ENCODE data around the gene PSMA3. TPM values are rescaled to one million over a fixed set of nuclear protein-coding genes. Genes with fewer than 3 reads are reported as not detected.

Gene PSMA3
- total RNA-seq, 1 experiment from 2014 or later = 132 TPM

- H3K4me3 ChIP-seq (ENCODE audit: insufficient read depth, low read depth, low read length) = no peak overlapping the region
- H3K36me3 ChIP-seq (replicated peaks; ENCODE audit: control insufficient read depth, insufficient read depth, low read length) = no peaks in the 10 kb centered on the region; the same call in none of the 2 replicates
- DNase-seq = no peak
- H3K27me3 ChIP-seq (ENCODE audit: control insufficient read depth, insufficient read depth, low read length) = no peaks in the 10 kb centered on the region
Observed at GRCh38 chr14:58301416-58301815, 56.8 kb downstream of the PSMA3 start.

- Histone ChIP-seq H3K36me3 (replicated peaks; ENCODE audit: control insufficient read depth, insufficient read depth, low read length) (no peaks in the 10 kb centered on the region; the same call in none of the 2 replicates), H3K4me3 (ENCODE audit: insufficient read depth, low read depth, low read length) (no peak overlapping the region), H3K27me3 (ENCODE audit: control insufficient read depth, insufficient read depth, low read length) (no peaks in the 10 kb centered on the region)
- no peak for DNase-seq
Observed at GRCh38 chr14:58305730-58306129, 61.1 kb downstream of the PSMA3 start.

- Histone ChIP-seq H3K27me3 (ENCODE audit: control insufficient read depth, insufficient read depth, low read length) (no peaks in the 10 kb centered on the region), H3K4me3 (ENCODE audit: insufficient read depth, low read depth, low read length) (no peak overlapping the region), H3K36me3 (replicated peaks; ENCODE audit: control insufficient read depth, insufficient read depth, low read length) (no peaks in the 10 kb centered on the region; the same call in none of the 2 replicates)
- no peak for DNase-seq
Observed at GRCh38 chr14:58307597-58308316, 63.1 kb downstream of the PSMA3 start.

- Histone ChIP-seq H3K27me3 (ENCODE audit: control insufficient read depth, insufficient read depth, low read length) (no peaks in the 10 kb centered on the region), H3K4me3 (ENCODE audit: insufficient read depth, low read depth, low read length) (no peak overlapping the region), H3K36me3 (replicated peaks; ENCODE audit: control insufficient read depth, insufficient read depth, low read length) (no peaks in the 10 kb centered on the region; the same call in 1 of the 2 replicates)
- no peak for DNase-seq
Observed at GRCh38 chr14:58309086-58309485, 64.4 kb downstream of the PSMA3 start.

GRCh38 chr14:58313699-58314098 lies 69.1 kb downstream of the PSMA3 start:
- DNase-seq = no peak
- no peak overlapping the region for H3K4me3 ChIP-seq (ENCODE audit: insufficient read depth, low read depth, low read length)
- H3K27me3 ChIP-seq (ENCODE audit: control insufficient read depth, insufficient read depth, low read length) = no peaks in the 10 kb centered on the region
- H3K36me3 ChIP-seq (replicated peaks; ENCODE audit: control insufficient read depth, insufficient read depth, low read length) = peaks cover 2% of the 10 kb centered on the region

- H3K4me3 ChIP-seq (ENCODE audit: insufficient read depth, low read depth, low read length) = no peak overlapping the region
- H3K36me3 ChIP-seq (replicated peaks; ENCODE audit: control insufficient read depth, insufficient read depth, low read length) = peaks cover 2% of the 10 kb centered on the region
- H3K27me3 ChIP-seq (ENCODE audit: control insufficient read depth, insufficient read depth, low read length) = no peaks in the 10 kb centered on the region
- no peak for DNase-seq
Observed at GRCh38 chr14:58315606-58316005, 71.0 kb downstream of the PSMA3 start.

Other genes with a start within 250 kb of the PSMA3 start
- 2.4 and 2.9 TPM in 2 replicates for gene ARMH4, start 92.6 kb upstream of the PSMA3 start, total RNA-seq (2014; rRNA removed; shearing (Covaris generic))
- gene ACTR10, start 44.7 kb upstream of the PSMA3 start, total RNA-seq (2014; rRNA removed; shearing (Covaris generic)) = 40.9 and 46.2 TPM in 2 replicates
- 3.5 and 5.9 TPM in 2 replicates for gene ARID4A, start 53.7 kb downstream of the PSMA3 start, total RNA-seq (2014; rRNA removed; shearing (Covaris generic))
- gene TOMM20L, start 151.1 kb downstream of the PSMA3 start, total RNA-seq (2014; rRNA removed; shearing (Covaris generic)) = not detected in 2 replicates
- 41.5 and 54.5 TPM in 2 replicates for gene TIMM9, start 182.7 kb downstream of the PSMA3 start, total RNA-seq (2014; rRNA removed; shearing (Covaris generic))
- 20.4 and 30.9 TPM in 2 replicates for gene KIAA0586, start 182.9 kb downstream of the PSMA3 start, total RNA-seq (2014; rRNA removed; shearing (Covaris generic))

All from H7 (cell line).